Measurements from ENCODE around the gene TFEB.

The TFEB gene

GRCh38 chr6:41694815-41695526 is 40.4 kb downstream of the TFEB start:
- no peak for TF ChIP-seq ZNF274 (IDR thresholded peaks at IDR 0.05; ENCODE audit: low read depth, low read length)
- H3K4me3 ChIP-seq (ENCODE audit: low read length): no peak overlapping the region

- H3K4me3 ChIP-seq (ENCODE audit: low read length): no peak overlapping the region
- TF ChIP-seq ZNF274 (IDR thresholded peaks at IDR 0.05; ENCODE audit: low read depth, low read length): no peak
Observed at GRCh38 chr6:41693281-41694240, 41.8 kb downstream of the TFEB start.

GRCh38 chr6:41692730-41693129 is 42.7 kb downstream of the TFEB start:
- TF ChIP-seq ZNF274 (IDR thresholded peaks at IDR 0.05; ENCODE audit: low read depth, low read length): no peak
- no peak overlapping the region for H3K4me3 ChIP-seq (ENCODE audit: low read length)

- no peak for TF ChIP-seq ZNF274 (IDR thresholded peaks at IDR 0.05; ENCODE audit: low read depth, low read length)
- H3K4me3 ChIP-seq (ENCODE audit: low read length): no peak overlapping the region
Observed at GRCh38 chr6:41692080-41692675, 43.2 kb downstream of the TFEB start.

- no peak overlapping the region for H3K4me3 ChIP-seq (ENCODE audit: low read length)
- no peak for TF ChIP-seq ZNF274 (IDR thresholded peaks at IDR 0.05; ENCODE audit: low read depth, low read length)
Observed at GRCh38 chr6:41691426-41692079, 43.9 kb downstream of the TFEB start.

- TF ChIP-seq ZNF274 (IDR thresholded peaks at IDR 0.05; ENCODE audit: low read depth, low read length): no peak
- no peak overlapping the region for H3K4me3 ChIP-seq (ENCODE audit: low read length)
Observed at GRCh38 chr6:41690541-41691330, 44.7 kb downstream of the TFEB start.

- no peak for TF ChIP-seq ZNF274 (IDR thresholded peaks at IDR 0.05; ENCODE audit: low read depth, low read length)
- no peak overlapping the region for H3K4me3 ChIP-seq (ENCODE audit: low read length)
Observed at GRCh38 chr6:41689171-41690008, 46.0 kb downstream of the TFEB start.

- TF ChIP-seq ZNF274 (IDR thresholded peaks at IDR 0.05; ENCODE audit: low read depth, low read length): no peak
- no peak overlapping the region for H3K4me3 ChIP-seq (ENCODE audit: low read length)
Observed at GRCh38 chr6:41688256-41688965, 47.0 kb downstream of the TFEB start.

- H3K4me3 ChIP-seq (ENCODE audit: low read length): no peak overlapping the region
- TF ChIP-seq ZNF274 (IDR thresholded peaks at IDR 0.05; ENCODE audit: low read depth, low read length): no peak
Observed at GRCh38 chr6:41687501-41688175, 47.8 kb downstream of the TFEB start.

GRCh38 chr6:41685641-41686380 is 49.6 kb downstream of the TFEB start:
- TF ChIP-seq ZNF274 (IDR thresholded peaks at IDR 0.05; ENCODE audit: low read depth, low read length): no peak
- no peak overlapping the region for H3K4me3 ChIP-seq (ENCODE audit: low read length)
